D721Med (cell line): ENCODE results near the gene TRPM3.

Experiments
- DNase-seq: peaks from one replicate; pipeline ENCODE4 v3.0.0; 2011; ENCODE audit warnings: low spot score; ENCODE audit not compliant: insufficient read length
- FAIRE-seq: peaks from 2 replicates; lab custom pipeline; 2011; peaks lifted over from hg19 to GRCh38; lab: Jason Lieb, UNC
- TF ChIP-seq, protein P1 (sequence below): IDR thresholded peaks from 2 replicates; pipeline ENCODE4 v1.5.1; 2012; ENCODE audit warnings: mild to moderate bottlenecking, control low read depth; ENCODE audit not compliant: insufficient read depth; ENCODE audit errors: missing control alignments

Gene TRPM3

DNA sequence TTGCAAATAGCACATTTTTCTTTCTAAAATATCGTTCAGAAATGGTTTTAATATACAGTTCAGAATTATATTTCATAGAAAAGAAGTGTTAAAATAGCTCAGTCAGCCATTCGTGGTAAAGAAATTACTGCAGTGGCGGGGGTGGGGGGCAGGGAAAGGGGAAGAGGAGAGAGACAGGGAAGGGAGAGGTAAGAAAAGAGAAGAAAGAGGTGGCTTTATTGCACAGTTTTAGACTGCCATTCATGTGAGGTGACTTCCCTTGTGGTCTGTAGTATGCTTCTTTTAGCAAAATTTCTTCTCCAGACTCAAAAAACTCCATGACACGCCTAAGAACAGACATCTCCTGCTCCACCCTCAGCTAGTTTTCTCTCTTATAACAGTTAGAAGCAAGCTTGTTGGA is 259.6 kb downstream of the TRPM3 start:
- TF ChIP-seq, protein P1, sequence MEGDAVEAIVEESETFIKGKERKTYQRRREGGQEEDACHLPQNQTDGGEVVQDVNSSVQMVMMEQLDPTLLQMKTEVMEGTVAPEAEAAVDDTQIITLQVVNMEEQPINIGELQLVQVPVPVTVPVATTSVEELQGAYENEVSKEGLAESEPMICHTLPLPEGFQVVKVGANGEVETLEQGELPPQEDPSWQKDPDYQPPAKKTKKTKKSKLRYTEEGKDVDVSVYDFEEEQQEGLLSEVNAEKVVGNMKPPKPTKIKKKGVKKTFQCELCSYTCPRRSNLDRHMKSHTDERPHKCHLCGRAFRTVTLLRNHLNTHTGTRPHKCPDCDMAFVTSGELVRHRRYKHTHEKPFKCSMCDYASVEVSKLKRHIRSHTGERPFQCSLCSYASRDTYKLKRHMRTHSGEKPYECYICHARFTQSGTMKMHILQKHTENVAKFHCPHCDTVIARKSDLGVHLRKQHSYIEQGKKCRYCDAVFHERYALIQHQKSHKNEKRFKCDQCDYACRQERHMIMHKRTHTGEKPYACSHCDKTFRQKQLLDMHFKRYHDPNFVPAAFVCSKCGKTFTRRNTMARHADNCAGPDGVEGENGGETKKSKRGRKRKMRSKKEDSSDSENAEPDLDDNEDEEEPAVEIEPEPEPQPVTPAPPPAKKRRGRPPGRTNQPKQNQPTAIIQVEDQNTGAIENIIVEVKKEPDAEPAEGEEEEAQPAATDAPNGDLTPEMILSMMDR: no peak
- no peak for DNase-seq
- FAIRE-seq: no peak

DNA sequence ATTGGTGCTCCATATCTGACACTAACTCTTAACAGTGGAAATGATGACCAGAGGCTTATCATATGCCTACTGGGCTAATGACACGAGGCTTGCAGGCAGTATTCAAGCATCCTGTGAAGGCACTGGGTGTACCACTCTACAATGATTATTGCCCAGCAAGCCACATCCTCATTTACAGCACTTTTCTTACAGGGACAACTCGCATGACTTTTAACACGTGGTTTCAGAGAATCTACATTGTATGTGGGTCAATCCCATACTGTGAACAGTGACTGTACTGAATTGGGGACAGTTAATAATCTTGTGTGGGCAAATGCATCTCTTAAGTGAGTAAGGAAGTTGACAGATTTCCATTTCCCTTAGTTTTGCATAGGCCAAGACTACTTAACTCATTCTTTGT is 260.0 kb downstream of the TRPM3 start:
- TF ChIP-seq, protein P1: no peak
- no peak for FAIRE-seq
- DNase-seq: no peak

DNA sequence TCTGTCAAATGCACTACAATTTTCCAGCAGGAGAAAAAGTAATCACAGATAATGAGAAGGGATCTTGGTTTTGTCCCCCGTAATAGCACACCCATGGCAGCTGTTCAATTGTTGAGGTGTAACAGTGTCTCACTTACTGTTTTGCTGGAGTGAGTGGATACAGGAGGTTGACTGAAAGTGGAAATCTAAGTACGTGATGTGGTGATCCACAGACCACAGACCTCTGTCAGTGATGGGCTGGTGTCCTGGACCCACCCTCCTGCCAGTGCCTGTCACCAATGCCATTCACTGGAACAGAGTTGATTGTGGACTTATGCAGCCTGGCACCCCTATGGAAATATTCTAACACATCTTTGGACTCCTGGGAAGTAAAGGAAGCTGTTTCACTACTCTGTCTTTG is 261.7 kb downstream of the TRPM3 start:
- TF ChIP-seq, protein P1: no peak
- no peak for DNase-seq
- no peak for FAIRE-seq

DNA sequence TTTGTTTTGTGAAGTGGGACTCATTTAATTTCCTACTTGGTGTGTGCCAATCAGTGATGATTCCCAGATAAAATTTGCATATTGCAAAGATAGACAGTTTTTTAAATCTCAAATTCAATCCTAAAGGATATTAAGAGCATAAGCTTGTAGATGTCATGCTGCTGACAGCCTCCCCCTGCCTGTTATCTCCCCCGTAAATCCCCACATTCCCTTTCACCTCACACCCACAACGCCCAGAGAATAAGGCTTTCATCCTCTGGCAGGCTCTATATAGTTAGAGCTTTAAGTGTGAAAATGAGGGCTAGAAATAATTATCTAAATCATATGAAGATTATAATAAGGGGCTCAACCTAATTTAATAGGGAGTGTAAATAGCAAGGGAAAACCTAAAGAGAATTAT is 265.0 kb downstream of the TRPM3 start:
- TF ChIP-seq, protein P1: no peak
- no peak for DNase-seq
- FAIRE-seq: no peak

DNA sequence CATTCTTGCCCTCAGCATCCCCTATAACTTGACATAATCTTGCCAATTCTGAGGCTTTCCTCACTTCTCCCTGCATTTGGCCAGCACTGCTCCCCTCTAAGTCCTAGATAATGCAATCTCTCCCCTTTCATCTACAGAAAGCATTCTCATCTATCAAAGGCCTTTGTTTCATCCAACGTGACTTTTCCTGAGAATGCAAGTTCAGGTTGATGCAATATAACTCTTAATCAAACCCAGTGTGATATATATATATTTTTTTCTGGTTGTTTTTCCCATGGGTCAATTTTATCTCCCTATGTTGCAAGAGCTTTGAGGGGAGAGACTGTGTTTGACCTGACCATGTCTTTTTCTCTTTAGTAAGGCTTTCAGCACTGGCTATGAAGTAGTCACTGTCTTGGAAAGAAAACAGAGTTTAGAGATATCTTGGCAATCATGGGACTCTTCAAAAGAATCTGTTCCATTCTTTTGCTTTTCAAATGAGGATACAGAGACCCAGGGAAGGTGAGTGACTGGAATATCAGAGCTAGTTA is 268.6 kb downstream of the TRPM3 start:
- FAIRE-seq (no peak), DNase-seq (no peak)
- TF ChIP-seq, protein P1: no peak

DNA sequence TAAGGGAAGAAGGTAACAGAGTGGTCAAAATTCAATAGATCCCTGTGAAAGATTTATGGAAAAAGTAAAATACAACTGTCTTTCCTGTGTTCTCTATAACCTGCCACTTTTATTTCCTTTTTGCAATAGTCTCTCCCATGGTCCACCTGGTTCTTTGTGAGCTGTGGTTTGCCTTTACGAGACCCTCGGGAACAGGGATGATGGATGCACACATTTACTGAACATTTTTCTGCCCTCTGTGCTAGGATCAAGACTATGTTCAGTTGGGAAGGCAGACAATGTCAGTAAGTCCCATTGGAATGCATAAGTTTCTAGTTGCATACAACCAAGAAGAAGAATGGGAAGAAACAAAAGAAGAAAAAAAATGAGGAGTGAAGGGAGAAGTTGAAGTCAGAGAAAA is 281.2 kb downstream of the TRPM3 start:
- TF ChIP-seq, protein P1: no peak
- no peak for FAIRE-seq

DNA sequence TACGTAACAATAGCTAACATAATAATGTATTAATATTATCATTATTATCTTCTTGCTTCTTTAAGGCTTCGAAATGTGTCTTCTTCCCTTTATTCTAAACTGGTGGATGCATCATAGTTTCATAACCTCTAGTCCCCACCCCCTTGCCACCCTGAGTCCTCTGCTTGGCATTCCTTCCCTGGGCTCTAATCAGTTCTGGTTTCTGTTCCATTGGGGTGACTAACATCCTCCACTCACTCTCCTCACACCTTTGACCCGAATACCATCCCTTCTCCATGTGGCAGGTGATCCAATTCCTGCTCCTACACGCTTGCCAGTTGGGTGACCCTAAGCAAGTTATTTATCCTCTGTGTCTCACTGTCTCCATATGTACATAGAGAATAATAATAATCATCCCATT is 286.1 kb downstream of the TRPM3 start:
- DNase-seq: no peak
- TF ChIP-seq, protein P1: no peak
- no peak for FAIRE-seq

More for the DNA sequence above, 281.2 kb downstream of the TRPM3 start:
- DNase-seq: no peak
